Measurements from ENCODE around the gene TIGD1. TPM values are rescaled to one million over a fixed set of nuclear protein-coding genes. Genes with fewer than 3 reads are reported as not detected.
A peak's percentile ranks its signal among the peaks of the same experiment; 100 is the strongest.

Gene TIGD1
- total RNA-seq, 1 donor from 2014 or later = 14.6 TPM

DNA sequence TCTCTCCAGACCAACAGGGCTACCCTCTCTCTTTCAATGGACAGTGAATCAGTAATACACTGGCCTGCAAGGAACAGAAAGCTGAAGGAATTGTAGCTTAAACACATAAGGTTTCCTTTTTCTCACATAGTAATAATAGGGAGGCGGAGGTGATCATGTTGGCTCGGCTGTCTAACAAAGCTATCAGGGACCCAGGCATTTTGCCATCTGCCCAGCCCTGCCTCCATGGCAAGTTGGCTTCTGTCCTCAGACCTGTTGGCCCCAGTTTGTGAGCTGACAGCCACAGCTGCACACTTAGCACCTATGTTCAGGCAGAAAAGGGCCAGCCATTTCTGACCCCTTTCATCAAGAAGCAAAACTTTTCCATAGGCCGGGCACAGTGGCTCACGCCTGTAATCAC is 12.9 kb downstream of the TIGD1 start:
- Histone ChIP-seq H3K9ac (no peak overlapping the region), H3K4me1 (peaks cover 16% of the 10 kb centered on the region), H3F3A (ENCODE audit: low read depth) (peaks cover 3% of the 10 kb centered on the region), H3K9me3 (ENCODE audit: low read depth) (no peaks in the 10 kb centered on the region), H3K27me3 (no peaks in the 10 kb centered on the region), H3K4me3 (no peak overlapping the region), H2AFZ (replicated peaks) (no peak overlapping the region), H3K79me2 (ENCODE audit: low read depth) (no peaks in the 10 kb centered on the region), H3K36me3 (no peaks in the 10 kb centered on the region), H3K27ac (no peak overlapping the region), H4K20me1 (ENCODE audit: low read depth) (no peaks in the 10 kb centered on the region), H3K4me2 (no peak overlapping the region)
- Mint-ChIP-seq H3K27me3 (ENCODE audit: insufficient read depth, low read depth) (peaks cover 3% of the 10 kb centered on the region), H3K36me3 (no peaks in the 10 kb centered on the region), H3K27ac (no peak overlapping the region), H3K4me1 (peaks cover 29% of the 10 kb centered on the region), H3K4me3 (no peak overlapping the region), H3K9me3 (no peaks in the 10 kb centered on the region)
- TF ChIP-seq EZH2phosphoT487 (IDR thresholded peaks at IDR 0.05) (no peak), EZH2 (IDR thresholded peaks at IDR 0.05) (no peak)
- DNase-seq (ENCODE audit: low spot score) = no peak

DNA sequence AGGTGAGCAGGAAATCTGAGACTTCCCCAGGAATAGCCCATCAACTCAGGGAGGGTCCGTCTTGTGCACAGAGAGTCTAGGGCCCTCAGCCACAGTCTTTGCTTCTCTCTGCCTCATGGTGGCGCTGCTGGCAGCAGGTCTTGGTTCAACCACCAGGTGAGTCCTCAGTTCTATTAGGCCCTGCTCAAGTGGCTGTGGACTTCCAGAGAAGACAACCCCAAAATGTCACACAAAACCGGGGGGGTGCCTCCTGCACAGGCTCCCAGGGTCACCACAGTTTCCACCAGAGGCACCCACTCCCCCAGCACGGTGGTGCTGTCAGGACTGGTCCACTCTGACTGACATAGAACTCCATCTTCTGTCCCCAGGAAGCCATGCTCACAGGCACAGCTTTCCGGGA is 13.3 kb downstream of the TIGD1 start:
- H3K4me2 ChIP-seq = no peak overlapping the region
- H3K9me3 ChIP-seq (ENCODE audit: low read depth) = no peaks in the 10 kb centered on the region
- Mint-ChIP-seq H3K4me3 (no peak overlapping the region), H3K36me3 (no peaks in the 10 kb centered on the region), H3K4me1 (peaks cover 29% of the 10 kb centered on the region), H3K9me3 (no peaks in the 10 kb centered on the region), H3K27me3 (ENCODE audit: insufficient read depth, low read depth) (peaks cover 3% of the 10 kb centered on the region), H3K27ac (no peak overlapping the region)
- H3K9ac ChIP-seq = no peak overlapping the region
- no peak for TF ChIP-seq EZH2 (IDR thresholded peaks at IDR 0.05)
- TF ChIP-seq, protein P1, sequence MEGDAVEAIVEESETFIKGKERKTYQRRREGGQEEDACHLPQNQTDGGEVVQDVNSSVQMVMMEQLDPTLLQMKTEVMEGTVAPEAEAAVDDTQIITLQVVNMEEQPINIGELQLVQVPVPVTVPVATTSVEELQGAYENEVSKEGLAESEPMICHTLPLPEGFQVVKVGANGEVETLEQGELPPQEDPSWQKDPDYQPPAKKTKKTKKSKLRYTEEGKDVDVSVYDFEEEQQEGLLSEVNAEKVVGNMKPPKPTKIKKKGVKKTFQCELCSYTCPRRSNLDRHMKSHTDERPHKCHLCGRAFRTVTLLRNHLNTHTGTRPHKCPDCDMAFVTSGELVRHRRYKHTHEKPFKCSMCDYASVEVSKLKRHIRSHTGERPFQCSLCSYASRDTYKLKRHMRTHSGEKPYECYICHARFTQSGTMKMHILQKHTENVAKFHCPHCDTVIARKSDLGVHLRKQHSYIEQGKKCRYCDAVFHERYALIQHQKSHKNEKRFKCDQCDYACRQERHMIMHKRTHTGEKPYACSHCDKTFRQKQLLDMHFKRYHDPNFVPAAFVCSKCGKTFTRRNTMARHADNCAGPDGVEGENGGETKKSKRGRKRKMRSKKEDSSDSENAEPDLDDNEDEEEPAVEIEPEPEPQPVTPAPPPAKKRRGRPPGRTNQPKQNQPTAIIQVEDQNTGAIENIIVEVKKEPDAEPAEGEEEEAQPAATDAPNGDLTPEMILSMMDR (IDR thresholded peaks at IDR 0.05) = peak; percentile 69
- TF ChIP-seq EZH2phosphoT487 (IDR thresholded peaks at IDR 0.05) = no peak
- peaks cover 16% of the 10 kb centered on the region for H3K4me1 ChIP-seq
- H3F3A ChIP-seq (ENCODE audit: low read depth) = peaks cover 3% of the 10 kb centered on the region
- H3K27me3 ChIP-seq = no peaks in the 10 kb centered on the region
- no peaks in the 10 kb centered on the region for H4K20me1 ChIP-seq (ENCODE audit: low read depth)
- peak; percentile 58 for DNase-seq (ENCODE audit: low spot score)
- H2AFZ ChIP-seq (replicated peaks) = no peak overlapping the region
- H3K79me2 ChIP-seq (ENCODE audit: low read depth) = no peaks in the 10 kb centered on the region
- H3K27ac ChIP-seq = no peak overlapping the region
- H3K4me3 ChIP-seq = no peak overlapping the region
- no peaks in the 10 kb centered on the region for H3K36me3 ChIP-seq

DNA sequence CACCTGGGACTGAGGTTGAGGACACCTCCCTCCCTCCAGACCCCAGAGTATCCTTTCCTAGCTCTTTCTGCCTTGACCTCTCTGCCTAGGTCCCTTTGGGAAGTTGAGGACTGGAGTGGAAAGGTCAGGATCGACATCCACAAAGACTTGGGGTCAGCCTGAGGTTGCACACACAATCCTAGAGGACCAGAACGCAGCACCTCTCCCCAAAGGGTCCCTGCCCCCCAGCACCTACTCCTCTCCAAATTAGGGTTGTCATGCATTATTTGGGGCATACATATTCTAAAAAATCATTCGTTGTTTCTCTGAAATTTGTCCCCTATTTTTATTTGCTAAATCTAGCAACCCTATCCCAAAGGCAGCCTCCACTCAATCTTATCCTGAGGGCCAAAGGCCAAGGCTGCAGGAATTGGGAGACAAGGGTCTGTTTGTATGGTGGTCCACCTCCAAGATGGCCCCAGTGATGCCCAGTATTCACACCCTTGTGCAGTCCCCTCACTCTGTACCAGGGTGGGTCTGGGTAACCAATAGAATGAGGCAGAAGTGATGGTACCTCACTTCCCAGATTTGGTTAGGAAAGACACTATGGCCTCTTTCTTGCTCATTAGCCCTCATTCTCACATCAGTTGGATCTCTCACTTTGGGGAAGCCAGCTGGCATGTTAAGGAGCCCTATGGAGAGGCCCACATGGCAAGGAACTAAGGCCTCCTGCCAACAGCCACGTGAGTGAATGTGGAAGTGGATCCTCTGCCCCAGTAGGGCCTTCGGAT is 14.4 kb downstream of the TIGD1 start:
- H3K27ac Mint-ChIP-seq = no peak overlapping the region
- no peak for TF ChIP-seq EZH2 (IDR thresholded peaks at IDR 0.05)
- TF ChIP-seq, protein P1 (IDR thresholded peaks at IDR 0.05) = no peak
- no peak for TF ChIP-seq EZH2phosphoT487 (IDR thresholded peaks at IDR 0.05)
- peaks cover 29% of the 10 kb centered on the region for H3K4me1 Mint-ChIP-seq
- DNase-seq (ENCODE audit: low spot score) = no peak
- Histone ChIP-seq H3K27me3 (no peaks in the 10 kb centered on the region), H3K4me2 (no peak overlapping the region), H3K27ac (no peak overlapping the region), H3K79me2 (ENCODE audit: low read depth) (no peaks in the 10 kb centered on the region), H4K20me1 (ENCODE audit: low read depth) (no peaks in the 10 kb centered on the region), H3K9me3 (ENCODE audit: low read depth) (no peaks in the 10 kb centered on the region), H3F3A (ENCODE audit: low read depth) (peaks cover 3% of the 10 kb centered on the region), H2AFZ (replicated peaks) (no peak overlapping the region), H3K4me1 (peaks cover 16% of the 10 kb centered on the region), H3K9ac (no peak overlapping the region), H3K36me3 (no peaks in the 10 kb centered on the region), H3K4me3 (no peak overlapping the region)
- H3K36me3 Mint-ChIP-seq = no peaks in the 10 kb centered on the region
- no peak overlapping the region for H3K4me3 Mint-ChIP-seq
- peaks cover 3% of the 10 kb centered on the region for H3K27me3 Mint-ChIP-seq (ENCODE audit: insufficient read depth, low read depth)
- no peaks in the 10 kb centered on the region for H3K9me3 Mint-ChIP-seq
